Measurements from ENCODE around the gene FADS1.

FADS1 gene

DNA sequence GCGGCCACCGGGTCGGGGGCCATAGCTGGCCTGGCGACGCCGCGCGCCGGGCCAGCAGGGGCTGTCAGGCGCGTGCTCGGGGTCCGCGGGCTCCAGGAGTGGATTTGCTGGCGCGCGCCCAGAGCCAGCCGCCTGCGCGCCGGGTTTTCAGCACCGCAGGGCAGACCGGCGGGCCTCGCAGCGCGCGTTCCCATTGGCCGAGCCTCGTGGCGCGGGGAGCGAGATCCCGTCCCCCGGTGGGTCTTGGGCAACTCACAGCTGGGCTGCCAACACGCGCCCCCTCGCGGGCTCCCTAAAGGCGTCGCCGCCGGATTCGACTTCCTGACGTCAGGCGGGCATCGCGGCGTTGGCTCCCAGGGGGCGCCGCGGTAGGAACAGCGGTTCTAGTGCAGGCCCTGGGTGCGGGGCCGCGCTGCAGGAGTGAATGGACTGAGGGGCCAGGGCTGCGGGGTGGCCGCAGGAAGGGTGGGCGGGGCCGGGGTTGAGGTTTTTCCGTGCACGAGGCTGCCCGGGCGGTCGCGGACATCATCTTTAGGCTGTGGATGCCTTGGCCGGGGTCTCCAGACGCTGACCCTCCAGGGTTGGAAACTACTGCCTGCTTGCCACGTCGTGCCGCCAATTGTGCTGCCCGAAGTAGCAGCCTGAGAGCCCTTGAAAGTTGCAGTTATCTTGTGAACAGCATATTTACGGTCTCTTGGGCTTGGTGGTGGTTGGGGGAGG, at the start of gene FADS1:
FADS1 (minus strand) TSS at position 268 of the 720 bp plus-strand sequence; CDS start at position 194, 74 bp downstream.
- DNase-seq (ENCODE audit: low read depth, low spot score) = peak; percentile 94
- in situ Hi-C loops (cut with HindIII; ENCODE audit: low sequenced_read_pairs) = no loop called here
- H3K4me3 ChIP-seq (ENCODE audit: low read depth, low read length) = peak within 1 kb of the TSS; percentile 76
- TF ChIP-seq, protein P1, sequence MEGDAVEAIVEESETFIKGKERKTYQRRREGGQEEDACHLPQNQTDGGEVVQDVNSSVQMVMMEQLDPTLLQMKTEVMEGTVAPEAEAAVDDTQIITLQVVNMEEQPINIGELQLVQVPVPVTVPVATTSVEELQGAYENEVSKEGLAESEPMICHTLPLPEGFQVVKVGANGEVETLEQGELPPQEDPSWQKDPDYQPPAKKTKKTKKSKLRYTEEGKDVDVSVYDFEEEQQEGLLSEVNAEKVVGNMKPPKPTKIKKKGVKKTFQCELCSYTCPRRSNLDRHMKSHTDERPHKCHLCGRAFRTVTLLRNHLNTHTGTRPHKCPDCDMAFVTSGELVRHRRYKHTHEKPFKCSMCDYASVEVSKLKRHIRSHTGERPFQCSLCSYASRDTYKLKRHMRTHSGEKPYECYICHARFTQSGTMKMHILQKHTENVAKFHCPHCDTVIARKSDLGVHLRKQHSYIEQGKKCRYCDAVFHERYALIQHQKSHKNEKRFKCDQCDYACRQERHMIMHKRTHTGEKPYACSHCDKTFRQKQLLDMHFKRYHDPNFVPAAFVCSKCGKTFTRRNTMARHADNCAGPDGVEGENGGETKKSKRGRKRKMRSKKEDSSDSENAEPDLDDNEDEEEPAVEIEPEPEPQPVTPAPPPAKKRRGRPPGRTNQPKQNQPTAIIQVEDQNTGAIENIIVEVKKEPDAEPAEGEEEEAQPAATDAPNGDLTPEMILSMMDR (IDR thresholded peaks at IDR 0.05; ENCODE audit: low read depth, low read length) = peak; percentile 53

DNA sequence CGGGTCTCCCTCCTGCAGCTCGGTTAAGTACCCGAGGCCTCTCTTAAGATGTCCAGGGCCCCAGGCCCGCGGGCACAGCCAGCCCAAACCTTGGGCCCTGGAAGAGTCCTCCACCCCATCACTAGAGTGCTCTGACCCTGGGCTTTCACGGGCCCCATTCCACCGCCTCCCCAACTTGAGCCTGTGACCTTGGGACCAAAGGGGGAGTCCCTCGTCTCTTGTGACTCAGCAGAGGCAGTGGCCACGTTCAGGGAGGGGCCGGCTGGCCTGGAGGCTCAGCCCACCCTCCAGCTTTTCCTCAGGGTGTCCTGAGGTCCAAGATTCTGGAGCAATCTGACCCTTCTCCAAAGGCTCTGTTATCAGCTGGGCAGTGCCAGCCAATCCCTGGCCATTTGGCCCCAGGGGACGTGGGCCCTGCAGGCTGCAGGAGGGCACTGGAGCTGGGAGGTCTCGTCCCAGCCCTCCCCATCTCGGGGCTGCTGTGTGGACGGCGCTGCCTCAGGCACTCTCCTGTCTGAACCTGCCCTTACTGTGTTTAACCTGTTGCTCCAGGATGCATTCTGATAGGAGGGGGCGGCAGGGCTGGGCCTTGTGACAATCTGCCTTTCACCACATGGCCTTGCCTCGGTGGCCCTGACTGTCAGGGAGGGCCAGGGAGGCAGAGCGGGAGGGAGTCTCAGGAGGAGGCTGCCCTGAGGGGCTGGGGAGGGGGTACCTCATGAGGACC, 49.6 kb upstream of the FADS1 start:
- TF ChIP-seq, protein P1 (IDR thresholded peaks at IDR 0.05; ENCODE audit: low read depth, low read length) = no peak
- in situ Hi-C loops (cut with HindIII; ENCODE audit: low sequenced_read_pairs) = no loop called here
- H3K4me3 ChIP-seq (ENCODE audit: low read depth, low read length) = no peak overlapping the region
- no peak for DNase-seq (ENCODE audit: low read depth, low spot score)

DNA sequence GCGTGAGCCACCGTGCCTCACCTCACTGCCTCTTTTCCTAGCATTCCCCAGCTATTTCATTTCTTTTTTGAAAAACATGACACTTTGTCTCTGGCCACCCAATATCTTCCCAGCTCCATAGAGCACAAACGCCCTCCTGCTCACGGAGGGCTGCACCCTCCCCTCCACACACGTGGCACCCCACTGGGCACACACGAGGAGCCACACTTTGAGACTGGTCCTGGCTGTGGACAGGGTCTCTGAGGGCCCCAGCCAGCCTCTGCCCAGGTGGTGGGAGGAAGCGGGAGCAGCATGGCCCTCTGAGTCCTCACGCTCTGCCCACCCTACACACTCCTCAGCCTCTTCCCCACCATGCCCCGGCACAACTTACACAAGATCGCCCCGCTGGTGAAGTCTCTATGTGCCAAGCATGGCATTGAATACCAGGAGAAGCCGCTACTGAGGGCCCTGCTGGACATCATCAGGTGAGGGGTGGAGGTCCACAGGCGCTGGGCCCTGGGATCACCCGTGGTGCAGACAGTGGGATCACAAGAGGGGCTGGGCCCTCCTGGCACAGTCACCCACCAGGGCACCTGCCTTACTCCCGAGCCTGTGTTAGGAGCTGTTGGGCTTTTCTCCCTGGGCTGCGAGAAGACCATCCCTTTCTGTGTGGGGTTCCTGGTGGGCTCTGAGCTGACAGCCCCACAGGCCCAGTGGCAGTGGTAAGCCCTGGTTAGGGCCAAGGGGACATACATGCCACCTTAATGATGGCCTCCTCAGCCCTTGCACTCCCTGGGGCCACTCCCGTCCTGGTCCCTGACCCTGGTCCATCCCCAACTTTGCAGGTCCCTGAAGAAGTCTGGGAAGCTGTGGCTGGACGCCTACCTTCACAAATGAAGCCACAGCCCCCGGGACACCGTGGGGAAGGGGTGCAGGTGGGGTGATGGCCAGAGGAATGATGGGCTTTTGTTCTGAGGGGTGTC, 48.3 kb upstream of the FADS1 start:
- DNase-seq (ENCODE audit: low read depth, low spot score) = no peak
- TF ChIP-seq, protein P1 (IDR thresholded peaks at IDR 0.05; ENCODE audit: low read depth, low read length) = no peak
- no peak overlapping the region for H3K4me3 ChIP-seq (ENCODE audit: low read depth, low read length)
- in situ Hi-C loops (cut with HindIII; ENCODE audit: low sequenced_read_pairs) = no loop called here

DNA sequence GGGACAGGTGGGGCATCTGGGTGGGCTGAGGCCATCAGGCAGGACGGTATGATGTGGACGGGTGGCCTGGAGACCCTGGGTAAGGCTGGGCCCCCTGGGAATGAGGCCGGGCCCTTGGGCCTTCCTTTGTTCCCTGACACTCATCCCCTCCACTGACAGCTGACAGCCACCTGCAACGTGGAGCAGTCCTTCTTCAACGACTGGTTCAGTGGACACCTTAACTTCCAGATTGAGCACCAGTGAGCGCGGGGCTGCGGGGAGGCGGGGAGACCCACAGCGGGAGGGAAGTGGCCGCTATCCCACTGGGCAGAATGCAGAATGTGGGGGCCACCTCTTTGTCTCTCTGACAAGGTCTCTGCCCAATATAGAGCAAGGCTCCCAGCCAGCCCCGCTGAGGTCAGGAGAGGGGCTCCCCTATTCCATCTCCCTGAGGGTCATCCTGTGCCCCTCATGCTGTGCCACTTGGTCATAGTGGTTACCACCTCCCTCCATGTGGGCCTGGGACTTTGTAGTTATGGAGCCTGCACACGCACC, 46.8 kb upstream of the FADS1 start:
- no peak for DNase-seq (ENCODE audit: low read depth, low spot score)
- in situ Hi-C loops (cut with HindIII; ENCODE audit: low sequenced_read_pairs) = no loop called here
- no peak overlapping the region for H3K4me3 ChIP-seq (ENCODE audit: low read depth, low read length)
- TF ChIP-seq, protein P1 (IDR thresholded peaks at IDR 0.05; ENCODE audit: low read depth, low read length) = no peak

DNA sequence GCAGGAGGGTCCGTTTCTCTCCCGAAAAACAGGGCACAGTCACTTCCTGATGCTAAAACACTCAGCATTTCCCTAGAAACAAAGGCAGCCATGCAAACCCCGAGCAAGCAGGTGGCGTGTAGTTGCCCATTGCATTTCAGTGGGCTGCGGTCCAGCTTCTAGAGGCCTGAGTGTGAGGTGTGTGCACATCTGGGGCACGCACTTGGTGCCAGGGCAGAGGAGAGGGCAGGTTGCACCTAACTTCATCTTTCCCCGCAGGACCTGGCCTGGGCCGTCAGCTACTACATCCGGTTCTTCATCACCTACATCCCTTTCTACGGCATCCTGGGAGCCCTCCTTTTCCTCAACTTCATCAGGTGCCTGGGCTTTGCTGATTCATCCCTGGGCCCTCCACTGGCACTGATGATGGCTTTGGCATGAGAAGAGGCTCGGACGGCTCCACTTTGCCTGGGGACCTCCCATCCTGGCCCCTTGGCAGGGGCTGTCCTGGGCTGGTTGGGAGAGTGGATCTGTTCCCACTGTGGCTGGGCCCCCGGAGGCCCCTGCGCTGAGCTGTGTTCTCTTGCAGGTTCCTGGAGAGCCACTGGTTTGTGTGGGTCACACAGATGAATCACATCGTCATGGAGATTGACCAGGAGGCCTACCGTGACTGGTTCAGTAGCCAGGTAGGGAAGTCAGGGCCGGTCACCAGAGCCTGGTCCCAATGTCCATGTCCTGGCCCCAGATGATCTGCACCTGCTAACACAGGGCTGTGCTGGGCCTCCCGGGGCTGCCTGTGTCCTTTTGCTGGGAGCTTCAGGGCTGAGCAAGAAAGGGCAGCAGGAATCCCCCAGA, 46.1 kb upstream of the FADS1 start:
- H3K4me3 ChIP-seq (ENCODE audit: low read depth, low read length) = no peak overlapping the region
- TF ChIP-seq, protein P1 (IDR thresholded peaks at IDR 0.05; ENCODE audit: low read depth, low read length) = no peak
- in situ Hi-C loops (cut with HindIII; ENCODE audit: low sequenced_read_pairs) = no loop called here
- no peak for DNase-seq (ENCODE audit: low read depth, low spot score)
